HFFc6 (cell line): ENCODE measurements around the gene NDUFAF8. TPM values are rescaled to one million over a fixed set of nuclear protein-coding genes. Genes with fewer than 3 reads are reported as not detected.

Experiments
- DNase-seq: peaks from one replicate; pipeline ENCODE4 v3.0.0-alpha.2; 2018
- H3K27ac Mint-ChIP-seq: 2 replicates; pipeline ENCODE4 v1.8.0; 2020; ENCODE audit warnings: mild to moderate bottlenecking, mixed read lengths
- H3K27me3 Mint-ChIP-seq: 2 replicates; pipeline ENCODE4 v1.8.0; 2021; ENCODE audit warnings: mild to moderate bottlenecking, moderate library complexity, mixed read lengths; ENCODE audit not compliant: insufficient read depth
- H3K36me3 Mint-ChIP-seq: 2 replicates; pipeline ENCODE4 v1.8.0; 2021; ENCODE audit warnings: low read depth, mixed read lengths
- H3K4me1 Mint-ChIP-seq: 2 replicates; pipeline ENCODE4 v1.8.0; 2020; ENCODE audit warnings: low read depth, mixed read lengths
- H3K4me3 Mint-ChIP-seq: 2 replicates; pipeline ENCODE4 v1.8.0; 2020; ENCODE audit warnings: mild to moderate bottlenecking, moderate library complexity, mixed read lengths
- H3K9me3 Mint-ChIP-seq: 2 replicates; pipeline ENCODE4 v1.8.0; 2020; ENCODE audit warnings: mild to moderate bottlenecking, mixed read lengths
- CTCF ChIP-seq: fragments of 200-600 bp; sonication (generic); IDR thresholded peaks from 2 replicates; pipeline ENCODE4 v1.5.0; 2021; ENCODE audit warnings: antibody characterized with exemption, mild to moderate bottlenecking
- total RNA-seq, 6 experiments: library from RNA; stranded (reverse); fragmentation: NEBNext Ultra II Directional; extraction: Animal tissue kit (Norgen Biotek cat#: 25700); gene quantifications; 2 replicates in 1 of 6; 3 replicates in 5 of 6; pipeline ENCODE4 v1.2.3, GENCODE V29; 2021

Gene NDUFAF8
- total RNA-seq, 6 experiments from 2014 or later: 67.0 to 103 (median 87.9) TPM

DNA sequence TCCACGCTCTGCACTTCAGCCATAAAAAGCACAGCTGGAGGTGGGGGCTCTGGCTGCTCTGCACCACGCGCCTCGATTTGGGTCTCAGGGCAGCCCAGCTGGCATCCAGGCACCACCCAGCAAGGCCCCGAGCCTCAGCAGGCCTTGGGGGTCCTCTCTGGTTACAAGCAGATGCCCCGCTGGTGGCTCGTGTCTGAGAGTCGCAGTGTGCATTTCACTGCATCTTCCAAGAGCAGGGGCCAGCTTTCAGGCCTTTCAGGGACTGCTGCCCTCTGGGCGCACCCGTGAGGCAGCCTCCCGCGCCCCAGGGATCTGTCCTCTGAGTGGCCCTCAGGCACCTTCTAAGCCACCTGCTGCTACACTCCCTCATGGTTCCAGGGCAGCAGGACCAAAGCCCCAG is 25.5 kb downstream of the NDUFAF8 start:
- no peak for DNase-seq
- Mint-ChIP-seq H3K4me1 (no peaks in the 10 kb centered on the region; the same call in 1 of the 2 replicates), H3K27ac (no peak overlapping the region), H3K36me3 (peaks cover 25% of the 10 kb centered on the region), H3K27me3 (no peaks in the 10 kb centered on the region), H3K9me3 (no peaks in the 10 kb centered on the region), H3K4me3 (no peak overlapping the region)
- no peak for TF ChIP-seq CTCF

- DNase-seq: no peak
- TF ChIP-seq CTCF: no peak
- H3K4me1 Mint-ChIP-seq: no peaks in the 10 kb centered on the region; the same call in 1 of the 2 replicates
- H3K9me3 Mint-ChIP-seq: no peaks in the 10 kb centered on the region
- H3K27ac Mint-ChIP-seq: no peak overlapping the region
- no peak overlapping the region for H3K4me3 Mint-ChIP-seq
- no peaks in the 10 kb centered on the region; the same call in 1 of the 2 replicates for H3K27me3 Mint-ChIP-seq
- peaks cover 29% of the 10 kb centered on the region for H3K36me3 Mint-ChIP-seq
Observed at GRCh38 chr17:81265576-81265975, 26.5 kb downstream of the NDUFAF8 start.

GRCh38 chr17:81267390-81268067 is 28.4 kb downstream of the NDUFAF8 start:
- TF ChIP-seq CTCF: no peak
- DNase-seq: no peak
- H3K4me1 Mint-ChIP-seq: no peaks in the 10 kb centered on the region; the same call in 1 of the 2 replicates
- H3K9me3 Mint-ChIP-seq: no peaks in the 10 kb centered on the region
- H3K27me3 Mint-ChIP-seq: no peaks in the 10 kb centered on the region; the same call in 1 of the 2 replicates
- peaks cover 35% of the 10 kb centered on the region for H3K36me3 Mint-ChIP-seq
- H3K27ac Mint-ChIP-seq: peak overlapping the region; percentile 25; the same call in 1 of the 2 replicates
- no peak overlapping the region for H3K4me3 Mint-ChIP-seq

- DNase-seq: no peak
- H3K27me3 Mint-ChIP-seq: no peaks in the 10 kb centered on the region; the same call in 1 of the 2 replicates
Observed at GRCh38 chr17:81270279-81270678, 31.2 kb downstream of the NDUFAF8 start.

DNA sequence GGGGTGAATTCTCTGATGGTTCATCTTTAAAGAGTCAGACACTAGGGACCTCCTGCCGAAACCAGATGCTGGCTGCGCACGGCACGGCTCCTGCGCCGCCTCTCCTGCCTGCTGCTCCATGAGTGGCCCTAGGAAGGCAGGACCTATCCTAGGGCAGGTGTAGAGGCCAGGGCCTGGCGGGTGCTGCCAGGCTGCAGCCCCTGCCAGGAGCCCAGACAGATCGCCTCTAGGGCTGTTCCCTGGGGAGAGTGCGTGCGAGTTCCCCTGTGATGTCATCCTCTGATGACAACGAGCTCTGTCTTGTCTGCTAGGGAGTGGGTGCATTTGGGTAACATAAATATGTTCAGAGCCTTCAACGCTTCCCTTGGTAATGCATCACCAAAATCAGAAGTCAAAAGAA is 32.1 kb downstream of the NDUFAF8 start:
- Mint-ChIP-seq H3K27ac (no peak overlapping the region), H3K27me3 (no peaks in the 10 kb centered on the region; the same call in 1 of the 2 replicates), H3K4me1 (no peaks in the 10 kb centered on the region; the same call in 1 of the 2 replicates), H3K4me3 (no peak overlapping the region), H3K9me3 (no peaks in the 10 kb centered on the region), H3K36me3 (peaks cover 31% of the 10 kb centered on the region)
- no peak for TF ChIP-seq CTCF
- no peak for DNase-seq

More at GRCh38 chr17:81270279-81270678, 31.2 kb downstream of the NDUFAF8 start:
- no peak for TF ChIP-seq CTCF
- Mint-ChIP-seq H3K4me3 (no peak overlapping the region), H3K36me3 (peaks cover 39% of the 10 kb centered on the region), H3K4me1 (no peaks in the 10 kb centered on the region; the same call in 1 of the 2 replicates), H3K9me3 (no peaks in the 10 kb centered on the region), H3K27ac (no peak overlapping the region)
